ENCODE results near the gene AURKB. TPM values are rescaled to one million over a fixed set of nuclear protein-coding genes. Genes with fewer than 3 reads are reported as not detected.

Gene AURKB
- total and polyA plus RNA-seq, 2 of the 13 experiments (the other 11 are each of a cell fraction or from before 2014, with no cell fraction given): 29.5 to 75.3 TPM

- TF ChIP-seq XRCC5 (optimal IDR thresholded peaks at IDR 0.05; ENCODE audit: low read length) (peak; percentile 8), RNF2 (conservative IDR thresholded peaks at IDR 0.05; ENCODE audit: low read depth) (no peak; the same call in 1 of the 2 replicates), MTF1 (CRISPR knock-in tag; IDR thresholded peaks at IDR 0.05) (peak; percentile 90; the same call in 1 of the 2 replicates), ZNF839 (CRISPR knock-in tag; IDR thresholded peaks at IDR 0.05; ENCODE audit: borderline replicate concordance) (no peak), RORA (CRISPR knock-in tag; IDR thresholded peaks at IDR 0.05) (no peak), CENPX (CRISPR knock-in tag; IDR thresholded peaks at IDR 0.05) (no peak), PTBP1 (IDR thresholded peaks at IDR 0.05; ENCODE audit: low read depth, low read length, poor library complexity, severe bottlenecking) (no peak), IRX3 (CRISPR knock-in tag; IDR thresholded peaks at IDR 0.05; ENCODE audit: borderline replicate concordance, low read depth) (0 out of 2 replicates have a peak, but pooled peaks have one; percentile 77), HNF4G (IDR thresholded peaks at IDR 0.05; ENCODE audit: borderline replicate concordance, low read depth, low read length) (peak; percentile 61; the same call in 1 of the 2 replicates), HNF4G (CRISPR knock-in tag; IDR thresholded peaks at IDR 0.05; ENCODE audit: borderline replicate concordance, low read depth) (no peak), ZNF776 (CRISPR knock-in tag; IDR thresholded peaks at IDR 0.05) (no peak), GZF1 (CRISPR knock-in tag; IDR thresholded peaks at IDR 0.05) (no peak), IKZF4 (CRISPR knock-in tag; IDR thresholded peaks at IDR 0.05; ENCODE audit: borderline replicate concordance, low read depth, not compliant biosample characterization) (no peak), ZFP37 (CRISPR knock-in tag; IDR thresholded peaks at IDR 0.05; ENCODE audit: borderline replicate concordance) (peak; percentile 90; the same call in 1 of the 2 replicates), ZSCAN25 (CRISPR knock-in tag; IDR thresholded peaks at IDR 0.05) (no peak; the same call in 1 of the 2 replicates), DR1 (CRISPR knock-in tag; IDR thresholded peaks at IDR 0.05) (peak; percentile 98), ERF (CRISPR knock-in tag; IDR thresholded peaks at IDR 0.05) (peak; percentile 99), ZNF331 (CRISPR knock-in tag; IDR thresholded peaks at IDR 0.05) (peak; percentile 98), TRAFD1 (CRISPR knock-in tag; IDR thresholded peaks at IDR 0.05; ENCODE audit: borderline replicate concordance) (no peak), ZNF496 (CRISPR knock-in tag; IDR thresholded peaks at IDR 0.05; ENCODE audit: insufficient replicate concordance) (no peak), CREB1 (IDR thresholded peaks at IDR 0.05) (peak; percentile 61), CREB1 (CRISPR knock-in tag; IDR thresholded peaks at IDR 0.05) (peak; percentile 86), ATF7-NPFF (CRISPR knock-in tag; IDR thresholded peaks at IDR 0.05; ENCODE audit: low read depth) (peak; percentile 94), CTCF (CRISPR knock-in tag; IDR thresholded peaks at IDR 0.05) (no peak), TAF1 (CRISPR knock-in tag; IDR thresholded peaks at IDR 0.05) (peak; percentile 51; the same call in 1 of the 2 replicates), TFAP4 (IDR thresholded peaks at IDR 0.05; ENCODE audit: borderline replicate concordance, low read depth) (peak; percentile 59; the same call in 1 of the 2 replicates), FOXA1 (IDR thresholded peaks at IDR 0.05) (no peak), FOXA1 (CRISPR knock-in tag; IDR thresholded peaks at IDR 0.05) (peak; percentile 52)
These were observed 37.1 kb downstream of the AURKB start (continued) for GRCh38 chr17:8173056-8173870.

All from HepG2 (cell line).